H1 (cell line): ENCODE measurements around the gene BRIP1. TPM values are rescaled to one million over a fixed set of nuclear protein-coding genes. Genes with fewer than 3 reads are reported as not detected.

Experiments used
- EGR1 ChIP-seq: IDR thresholded peaks from 2 replicates; pipeline ENCODE4 v1.6.1; 2011; ENCODE audit warnings: low read depth, low read length, borderline replicate concordance
- POLR2A ChIP-seq, 2 experiments: IDR thresholded peaks; 1 replicate in 1 of 2; 2 replicates in 1 of 2; pipeline ENCODE4 v1.6.1; 2011; ENCODE audit warnings: low read depth in 2 of 2, low read length in 2 of 2, mild to moderate bottlenecking in 2 of 2; ENCODE audit errors: control extremely low read depth in 1 of 2
- RBBP5 ChIP-seq: IDR thresholded peaks from 2 replicates; pipeline ENCODE4 v1.7.1; 2012; ENCODE audit warnings: low read depth, mild to moderate bottlenecking, inconsistent platforms, low read length, moderate library complexity, borderline replicate concordance
- SRF ChIP-seq: IDR thresholded peaks from 2 replicates; pipeline ENCODE4 v1.6.1; 2011; ENCODE audit warnings: mild to moderate bottlenecking, low read depth, low read length, moderate library complexity
- TAF1 ChIP-seq: IDR thresholded peaks from 2 replicates; pipeline ENCODE4 v1.6.1; 2011; ENCODE audit warnings: mild to moderate bottlenecking, low read depth, low read length
- TEAD4 ChIP-seq: IDR thresholded peaks from 2 replicates; pipeline ENCODE4 v1.6.1; 2012; ENCODE audit warnings: low read depth, low read length, inconsistent platforms, mixed read lengths
- polyA plus RNA-seq, 7 experiments: library from polyadenylated mRNA; depleted of rRNA in 3 of 7; stranded (reverse) in 5 of 7; unstranded in 2 of 7; fragments of >200 nt in 5 of 7; fragments of 200-250 nt in 2 of 7; gene quantifications; 1 replicate in 5 of 7; 2 replicates in 1 of 7; 4 replicates in 1 of 7; pipeline versions ENCODE4 v1.2.1 to v1.2.3, GENCODE V29; 2011 to 2013; ENCODE audit warnings: missing spikeins in 2 of 7, mixed read lengths in 2 of 7
- total RNA-seq: library from RNA; stranded (reverse); fragmentation: NEBNext Ultra II Directional; extraction: Animal tissue kit (Norgen Biotek cat#: 25700); gene quantifications from 2 replicates; pipeline ENCODE4 v1.2.1, GENCODE V29; 2021

Gene BRIP1
- total and polyA plus RNA-seq, 2 of the 8 experiments (the other 6 are each of a cell fraction or from before 2014, with no cell fraction given): 5.8 to 19.2 TPM

GRCh38 chr17:61698244-61698643, 165.1 kb downstream of the BRIP1 start (continued):
- TF ChIP-seq EGR1 (no peak), TAF1 (no peak), POLR2A (IDR thresholded peaks at IDR 0.05; ENCODE audit: control extremely low read depth in 1 of 2, low read depth in 2 of 2, low read length in 2 of 2) (no peak), RBBP5 (no peak), TEAD4 (no peak), SRF (no peak)
